OCI-LY7 (cell line): ENCODE results near the gene NCAM2. TPM values are rescaled to one million over a fixed set of nuclear protein-coding genes. Genes with fewer than 3 reads are reported as not detected.

Experiments used
- BruUV-seq: library from RNA; stranded (reverse); fragments of 400-500 nt; replicated peaks from 2 replicates; lab custom pipeline; 2021; lab: Mats Ljungman, UMichigan
- CTCF ChIA-PET: fragments of 300-600 bp; sonication (Branson Sonifier 250); formaldehyde crosslinking; loops from one replicate; lab custom pipeline; 2022; ENCODE audit warnings: antibody characterized with exemption; ENCODE audit not compliant: unreplicated experiment; lab: Charles Lee
- POLR2A ChIA-PET: fragments of 300-600 bp; sonication (Branson Sonifier 250); formaldehyde crosslinking; loops from one replicate; lab custom pipeline; 2022; ENCODE audit warnings: antibody characterized with exemption; lab: Charles Lee
- DNase-seq: peaks from one replicate; pipeline ENCODE4 v3.0.0-alpha.2; 2015; ENCODE audit warnings: low spot score
- H2AFZ ChIP-seq: fragments of 200-600 bp; sonication (generic), shearing (Covaris generic); 2 replicates; pipeline ENCODE4 v1.6.1; 2014; ENCODE audit warnings: mild to moderate bottlenecking, antibody characterized with exemption, low read length, moderate library complexity
- H3K27ac ChIP-seq: fragments of 200-600 bp; sonication (generic); 2 replicates; pipeline ENCODE4 v1.5.1; 2014; ENCODE audit warnings: mixed run types, low read depth, mild to moderate bottlenecking, moderate library complexity, low read length, inconsistent platforms; ENCODE audit not compliant: poor library complexity, severe bottlenecking
- H3K36me3 ChIP-seq: fragments of 200-600 bp; sonication (generic); 2 replicates; pipeline ENCODE4 v1.6.1; 2014; ENCODE audit warnings: mild to moderate bottlenecking, antibody characterized with exemption, low read length, moderate library complexity, mixed read lengths; ENCODE audit not compliant: insufficient read depth
- H3K4me1 ChIP-seq: fragments of 200-600 bp; sonication (generic); 2 replicates; pipeline ENCODE4 v1.5.1; 2014; ENCODE audit warnings: mild to moderate bottlenecking, low read length; ENCODE audit not compliant: insufficient read depth, poor library complexity, severe bottlenecking
- H3K4me2 ChIP-seq: fragments of 200-600 bp; sonication (generic); 2 replicates; pipeline ENCODE4 v1.6.1; 2014; ENCODE audit warnings: mild to moderate bottlenecking, low read length
- H3K4me3 ChIP-seq: fragments of 200-600 bp; sonication (generic); 2 replicates; pipeline ENCODE4 v1.5.1; 2014; ENCODE audit warnings: mild to moderate bottlenecking, low read depth, low read length; ENCODE audit not compliant: poor library complexity, severe bottlenecking
- H3K79me2 ChIP-seq: fragments of 200-600 bp; sonication (generic); 2 replicates; pipeline ENCODE4 v1.6.1; 2016; ENCODE audit warnings: low read depth, mild to moderate bottlenecking, low read length, moderate library complexity, mixed read lengths; ENCODE audit not compliant: insufficient read depth
- H3K9me2 ChIP-seq: fragments of 200-600 bp; sonication (generic); 2 replicates; pipeline ENCODE4 v1.6.1; 2016; ENCODE audit warnings: mild to moderate bottlenecking, low read length, mixed read lengths; ENCODE audit not compliant: insufficient read depth
- H3K9me3 ChIP-seq: fragments of 200-600 bp; sonication (generic); 2 replicates; pipeline ENCODE4 v1.6.1; 2014; ENCODE audit warnings: mild to moderate bottlenecking, mixed run types, low read length, mixed read lengths
- H4K20me1 ChIP-seq: fragments of 200-600 bp; sonication (generic); 2 replicates; pipeline ENCODE4 v1.6.1; 2014; ENCODE audit warnings: mild to moderate bottlenecking, antibody characterized with exemption, low read length, moderate library complexity, mixed read lengths; ENCODE audit not compliant: insufficient read depth
- CTCF ChIP-seq: fragments of 200-600 bp; sonication (generic); conservative IDR thresholded peaks from 2 replicates; pipeline ENCODE4 v1.5.1; 2014; ENCODE audit warnings: mild to moderate bottlenecking, antibody characterized with exemption, low read length, moderate library complexity, mixed read lengths
- EZH2phosphoT487 ChIP-seq: fragments of 200-600 bp; sonication (generic); IDR thresholded peaks from 2 replicates; pipeline ENCODE4 v1.6.1; 2018; ENCODE audit warnings: low read depth, borderline replicate concordance, mild to moderate bottlenecking, mixed run types, antibody characterized with exemption, low read length, moderate library complexity, mixed read lengths
- intact Hi-C: fragments of 100-400 bp; cut with micrococcal nuclease; formaldehyde crosslinking; loops from one replicate; pipeline ENCODE4 v1.10.0; 2022; ENCODE audit not compliant: unreplicated experiment
- total RNA-seq, 2 experiments: library from RNA; depleted of rRNA in 1 of 2; stranded (reverse); fragments of >200 nt in 1 of 2; shearing (Covaris generic) in 1 of 2; gene quantifications; 2 replicates each; pipeline ENCODE4 v1.2.3, GENCODE V29; 2014 to 2022

The NCAM2 gene
- total RNA-seq, 2 experiments from 2014 or later = not detected

DNA sequence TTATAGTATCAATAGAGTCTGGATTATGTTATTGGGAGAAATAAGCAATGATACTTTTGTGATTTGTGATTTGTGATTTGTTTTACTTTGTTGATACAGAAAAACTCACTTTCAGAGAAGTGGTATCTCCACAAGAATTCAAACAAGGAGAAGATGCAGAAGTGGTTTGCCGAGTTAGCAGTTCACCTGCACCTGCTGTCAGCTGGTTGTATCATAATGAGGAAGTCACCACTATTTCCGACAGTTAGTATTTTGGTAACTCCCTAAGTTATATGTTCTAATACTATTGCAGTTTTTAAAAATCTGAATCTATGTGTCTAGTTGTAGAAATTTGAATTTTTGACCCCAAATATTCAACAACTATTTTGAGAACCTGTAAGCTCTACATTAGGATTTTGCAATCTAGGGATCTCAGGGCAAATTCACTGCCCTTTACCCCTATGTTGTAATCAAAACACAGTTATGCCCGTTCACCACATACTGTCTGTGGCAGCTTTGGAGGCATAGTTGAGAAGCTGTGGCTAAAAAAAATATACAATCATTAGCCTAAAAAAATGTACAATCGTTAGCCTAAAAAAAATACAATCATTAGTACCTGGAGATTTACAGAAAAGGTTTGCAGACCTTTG, 288.1 kb downstream of the NCAM2 start:
- Histone ChIP-seq H3K27ac (no peak overlapping the region), H3K36me3 (no peaks in the 10 kb centered on the region), H3K79me2 (no peaks in the 10 kb centered on the region), H3K9me2 (no peaks in the 10 kb centered on the region), H3K4me3 (no peak overlapping the region), H4K20me1 (no peaks in the 10 kb centered on the region), H3K4me1 (no peaks in the 10 kb centered on the region), H3K9me3 (peaks cover 7% of the 10 kb centered on the region; the same call in 1 of the 2 replicates), H3K4me2 (no peak overlapping the region), H2AFZ (no peak overlapping the region)
- ChIA-PET POLR2A (no interaction called here), CTCF (no interaction called here)
- DNase-seq = no peak
- no peak for TF ChIP-seq EZH2phosphoT487
- no TSS peak for BruUV-seq
- intact Hi-C loops = no loop called here

DNA sequence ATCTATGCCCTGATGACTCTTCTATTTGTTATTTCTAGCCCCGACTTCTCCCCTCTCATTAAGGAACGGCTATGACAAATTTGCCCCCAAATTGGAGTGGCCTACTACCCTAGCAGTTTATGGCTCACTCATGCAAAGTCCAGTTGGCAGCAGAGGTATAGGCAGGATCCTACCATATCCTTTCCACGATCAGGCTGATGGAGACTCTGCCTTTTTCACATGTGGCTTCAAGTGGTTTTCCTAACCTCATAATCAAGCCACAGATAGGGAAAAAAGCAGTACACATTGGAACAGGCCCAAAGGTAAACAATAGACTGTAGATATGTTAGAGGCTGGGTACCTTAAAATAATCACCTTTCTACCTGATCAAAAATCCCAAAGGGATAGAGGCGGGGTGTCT, 292.5 kb downstream of the NCAM2 start:
- intact Hi-C loops = no loop called here
- no peak for DNase-seq
- H3K36me3 ChIP-seq = no peaks in the 10 kb centered on the region
- no TSS peak for BruUV-seq
- no peak overlapping the region for H3K4me3 ChIP-seq
- H3K27ac ChIP-seq = no peak overlapping the region
- H4K20me1 ChIP-seq = no peaks in the 10 kb centered on the region
- H3K4me2 ChIP-seq = no peak overlapping the region
- no peak for TF ChIP-seq CTCF
- TF ChIP-seq EZH2phosphoT487 = no peak
- H2AFZ ChIP-seq = no peak overlapping the region
- H3K4me1 ChIP-seq = no peaks in the 10 kb centered on the region
- POLR2A ChIA-PET = no interaction called here
- peaks cover 8% of the 10 kb centered on the region; the same call in 1 of the 2 replicates for H3K9me3 ChIP-seq
- H3K79me2 ChIP-seq = no peaks in the 10 kb centered on the region
- H3K9me2 ChIP-seq = no peaks in the 10 kb centered on the region
- CTCF ChIA-PET = no interaction called here

DNA sequence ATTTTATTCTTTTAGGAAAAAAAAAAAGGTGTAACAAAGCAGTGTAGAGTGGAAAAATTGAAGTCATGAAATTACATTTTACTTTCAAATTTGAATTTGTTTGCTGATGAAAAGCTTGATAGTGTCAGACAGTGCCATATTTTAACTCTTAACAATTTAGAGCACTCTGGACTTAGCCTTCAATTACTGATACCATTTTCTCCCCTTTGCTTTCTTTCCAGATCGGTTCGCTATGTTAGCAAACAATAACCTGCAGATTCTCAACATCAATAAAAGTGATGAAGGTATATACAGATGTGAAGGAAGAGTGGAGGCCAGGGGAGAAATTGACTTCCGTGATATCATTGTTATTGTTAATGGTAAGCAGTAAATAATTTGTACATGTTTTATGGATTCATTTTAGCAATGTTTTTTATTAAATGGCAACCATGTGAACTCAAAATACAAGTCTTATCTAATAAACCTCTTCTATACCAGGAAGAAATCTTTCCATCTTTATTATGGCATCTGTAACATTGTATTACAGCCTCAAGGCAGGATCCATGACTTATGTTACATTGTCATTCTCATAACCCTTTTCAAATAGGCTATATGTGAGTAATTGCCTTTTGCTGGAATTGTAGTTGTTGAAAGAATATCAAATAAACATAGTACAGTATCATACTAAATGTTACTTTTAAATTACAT, 293.8 kb downstream of the NCAM2 start:
- no peaks in the 10 kb centered on the region for H3K36me3 ChIP-seq
- ChIA-PET CTCF (no interaction called here), POLR2A (no interaction called here)
- H3K9me2 ChIP-seq = no peaks in the 10 kb centered on the region
- H3K79me2 ChIP-seq = no peaks in the 10 kb centered on the region
- no peak overlapping the region for H3K4me3 ChIP-seq
- no peak for TF ChIP-seq EZH2phosphoT487
- TF ChIP-seq CTCF = no peak
- no peaks in the 10 kb centered on the region for H3K4me1 ChIP-seq
- DNase-seq = no peak
- H4K20me1 ChIP-seq = no peaks in the 10 kb centered on the region
- intact Hi-C loops = no loop called here
- H2AFZ ChIP-seq = no peak overlapping the region
- peaks cover 8% of the 10 kb centered on the region; the same call in 1 of the 2 replicates for H3K9me3 ChIP-seq
- H3K4me2 ChIP-seq = no peak overlapping the region
- no peak overlapping the region for H3K27ac ChIP-seq
- no TSS peak for BruUV-seq
